HL-60 (cell line): ENCODE results near the gene DAGLB.
"Not testable (repeated sequence)": the region's sequence is repeated elsewhere in the genome, so short reads cannot be mapped to it uniquely, and the experiment has no call there.

Source experiments
- DNase-seq, 2 experiments: peaks; one replicate each; pipeline ENCODE4 v3.0.0-alpha.2; 2010 to 2020; ENCODE audit warnings: low read depth in 1 of 2, low spot score in 1 of 2
- H3K27ac ChIP-seq: fragments of 250-450 bp; sonication (Bioruptor Pico); replicated peaks from 2 replicates; pipeline ENCODE4 v1.5.1; 2020; ENCODE audit warnings: mild to moderate bottlenecking, moderate library complexity
- H3K27me3 ChIP-seq: fragments of 250-450 bp; sonication (Bioruptor Pico); 2 replicates; pipeline ENCODE4 v1.5.1; 2021; ENCODE audit warnings: mild to moderate bottlenecking, moderate library complexity; ENCODE audit not compliant: insufficient read depth, poor library complexity, severe bottlenecking
- H3K4me3 ChIP-seq: replicated peaks from 2 replicates; pipeline ENCODE4 v1.5.1; 2011; ENCODE audit warnings: mild to moderate bottlenecking, control low read depth, low read length; ENCODE audit not compliant: insufficient read depth
- CTCF ChIP-seq: IDR thresholded peaks from one replicate; pipeline ENCODE4 v1.5.1; 2011; ENCODE audit warnings: low read length, control low read depth, inconsistent platforms; ENCODE audit not compliant: insufficient read depth
- GABPA ChIP-seq: IDR thresholded peaks from 2 replicates; pipeline ENCODE4 v1.6.1; 2012; ENCODE audit warnings: low read depth
- POLR2AphosphoS5 ChIP-seq: IDR thresholded peaks from 2 replicates; pipeline ENCODE4 v1.6.1; 2012; ENCODE audit warnings: low read depth
- REST ChIP-seq: IDR thresholded peaks from 2 replicates; pipeline ENCODE4 v1.6.1; 2012; ENCODE audit warnings: low read depth; ENCODE audit not compliant: insufficient replicate concordance
- SPI1 ChIP-seq: IDR thresholded peaks from 2 replicates; pipeline ENCODE4 v1.6.1; 2012; ENCODE audit warnings: low read depth, mild to moderate bottlenecking, borderline replicate concordance

DAGLB gene

GRCh38 chr7:6453734-6454133, 6.0 kb upstream of the DAGLB start:
- Histone ChIP-seq H3K27me3 (no peaks in the 10 kb centered on the region), H3K27ac (no peak overlapping the region), H3K4me3 (no peak overlapping the region)
- TF ChIP-seq SPI1, result no peak
- no peak for TF ChIP-seq GABPA
- no peak for TF ChIP-seq REST
- no peak for TF ChIP-seq CTCF
- no peak for TF ChIP-seq POLR2AphosphoS5
- DNase-seq, result no peak

GRCh38 chr7:6451224-6451705, 3.5 kb upstream of the DAGLB start:
- no peak for DNase-seq
- H3K4me3 ChIP-seq, result no peak overlapping the region
- no peaks in the 10 kb centered on the region for H3K27me3 ChIP-seq
- H3K27ac ChIP-seq, result no peak overlapping the region
- TF ChIP-seq REST, result no peak
- no peak for TF ChIP-seq GABPA
- TF ChIP-seq SPI1, result no peak

GRCh38 chr7:6450591-6450990, 2.8 kb upstream of the DAGLB start:
- DNase-seq, H3K27me3 ChIP-seq, H3K4me3 ChIP-seq, H3K27ac ChIP-seq: not testable (repeated sequence)

- not testable (repeated sequence) for H3K27me3 ChIP-seq, H3K4me3 ChIP-seq, DNase-seq, H3K27ac ChIP-seq
These were observed 2.1 kb upstream of the DAGLB start for GRCh38 chr7:6449884-6450283.

GRCh38 chr7:6448943-6449543, 1.3 kb upstream of the DAGLB start:
- peak overlapping the region; percentile 91 for H3K27ac ChIP-seq
- no peak overlapping the region for H3K4me3 ChIP-seq
- TF ChIP-seq REST, result no peak
- TF ChIP-seq POLR2AphosphoS5, result no peak
- TF ChIP-seq SPI1, result no peak
- TF ChIP-seq CTCF, result no peak
- H3K27me3 ChIP-seq, result no peaks in the 10 kb centered on the region
- no peak for DNase-seq
